GM23248 (cell line): ENCODE results near the gene MRGPRD. TPM values are rescaled to one million over a fixed set of nuclear protein-coding genes. Genes with fewer than 3 reads are reported as not detected.

Experiments used
- DNase-seq: peaks from one replicate; pipeline ENCODE4 v3.0.0-alpha.2; 2015
- H2AFZ ChIP-seq: fragments of 200-600 bp; sonication (generic); 2 replicates; pipeline ENCODE4 v1.6.1; 2016; ENCODE audit warnings: antibody characterized with exemption
- H3F3A ChIP-seq: fragments of 200-600 bp; sonication (generic); 2 replicates; pipeline ENCODE4 v1.6.1; 2016; ENCODE audit warnings: mild to moderate bottlenecking, antibody characterized with exemption, mixed run types; ENCODE audit not compliant: insufficient read depth
- H3K27ac ChIP-seq: fragments of 200-600 bp; sonication (generic); 2 replicates; pipeline ENCODE4 v1.5.1; 2016; ENCODE audit warnings: mild to moderate bottlenecking
- H3K27me3 ChIP-seq: fragments of 200-600 bp; sonication (generic); replicated peaks from 2 replicates; pipeline ENCODE4 v1.6.1; 2016; ENCODE audit warnings: mild to moderate bottlenecking; ENCODE audit not compliant: insufficient read depth
- H3K36me3 ChIP-seq: fragments of 200-600 bp; sonication (generic); 2 replicates; pipeline ENCODE4 v1.6.1; 2016; ENCODE audit warnings: low read depth, mild to moderate bottlenecking
- H3K4me1 ChIP-seq: fragments of 200-600 bp; sonication (generic); 2 replicates; pipeline ENCODE4 v1.6.1; 2016; ENCODE audit warnings: mild to moderate bottlenecking; ENCODE audit not compliant: insufficient read depth
- H3K4me2 ChIP-seq: fragments of 200-600 bp; sonication (generic); one replicate; pipeline ENCODE4 v1.6.1; 2016; ENCODE audit warnings: mild to moderate bottlenecking; ENCODE audit not compliant: unreplicated experiment
- H3K4me3 ChIP-seq: fragments of 200-600 bp; sonication (generic); 2 replicates; pipeline ENCODE4 v1.5.1; 2016; ENCODE audit warnings: mild to moderate bottlenecking
- H3K79me2 ChIP-seq: fragments of 200-600 bp; sonication (generic); 2 replicates; pipeline ENCODE4 v1.6.1; 2016; ENCODE audit warnings: mild to moderate bottlenecking; ENCODE audit not compliant: insufficient read depth
- H3K9ac ChIP-seq: fragments of 200-600 bp; sonication (generic); 2 replicates; pipeline ENCODE4 v1.6.1; 2016; ENCODE audit warnings: mild to moderate bottlenecking
- H3K9me2 ChIP-seq: fragments of 200-600 bp; sonication (generic); 2 replicates; pipeline ENCODE4 v1.6.1; 2016; ENCODE audit warnings: mixed run types, mild to moderate bottlenecking, moderate library complexity; ENCODE audit not compliant: insufficient read depth
- H3K9me3 ChIP-seq: fragments of 200-600 bp; sonication (generic); one replicate; pipeline ENCODE4 v1.6.1; 2017; ENCODE audit warnings: low read depth
- H4K20me1 ChIP-seq: fragments of 200-600 bp; sonication (generic); 2 replicates; pipeline ENCODE4 v1.6.0; 2016; ENCODE audit not compliant: insufficient read depth
- EZH2 ChIP-seq: fragments of 200-600 bp; sonication (generic); IDR thresholded peaks from 2 replicates; pipeline ENCODE4 v1.6.1; 2018; ENCODE audit warnings: antibody characterized with exemption, mild to moderate bottlenecking; ENCODE audit not compliant: insufficient read depth, poor library complexity, severe bottlenecking
- EZH2phosphoT487 ChIP-seq: fragments of 200-600 bp; sonication (generic); IDR thresholded peaks from 2 replicates; pipeline ENCODE4 v1.6.1; 2018; ENCODE audit warnings: antibody characterized with exemption, moderate library complexity, mild to moderate bottlenecking, low read depth; ENCODE audit not compliant: insufficient read depth
- WGBS, 2 experiments: methylation state at CpG; one replicate each; pipeline ENCODE4 v1.1.6; 2015 to 2017; ENCODE audit warnings: low lambda C conversion rate in 2 of 2, low coverage in 1 of 2; ENCODE audit errors: missing lambda C conversion rate in 2 of 2; 5-methylcytosine and 5-hydroxymethylcytosine counted together
- in situ Hi-C: fragments of 300-500 bp; cut with MboI; formaldehyde crosslinking; loops from 2 replicates; pipeline ENCODE4 v1.15.0; 2020
- polyA plus RNA-seq: library from polyadenylated mRNA; unstranded; fragments of >200 nt; fragmentation: Nextera tagmentation; extraction: Ambion mirVana; gene quantifications from 2 replicates; pipeline ENCODE4 v1.2.1, GENCODE V29; 2016
- total RNA-seq: library from RNA; depleted of rRNA; stranded (reverse); fragments of >200 nt; shearing (Covaris generic); gene quantifications from 2 replicates; pipeline ENCODE4 v1.2.3, GENCODE V29; 2014

The MRGPRD gene
- total and polyA plus RNA-seq, 2 experiments from 2014 or later = not detected

- H3K27me3 ChIP-seq = no peaks in the 10 kb centered on the region
- H3K9me2 ChIP-seq = no peaks in the 10 kb centered on the region
- in situ Hi-C loops = no loop called here
- H3K9me3 ChIP-seq = no peaks in the 10 kb centered on the region
- no peaks in the 10 kb centered on the region for H4K20me1 ChIP-seq
- peaks cover 44% of the 10 kb centered on the region for H3K4me1 ChIP-seq
- peak overlapping the region; percentile 64 for H2AFZ ChIP-seq
- H3K9ac ChIP-seq = peak overlapping the region; percentile 90
- no peak for DNase-seq
- peak overlapping the region; percentile 95 for H3K4me2 ChIP-seq
- H3K36me3 ChIP-seq = no peaks in the 10 kb centered on the region
- peaks cover 10% of the 10 kb centered on the region for H3F3A ChIP-seq
- 0 out of 2 replicates have a peak, but pooled peaks cover 11% of the 10 kb centered on the region for H3K79me2 ChIP-seq
- 7 to 8% methylated on average over 9 of the region's 9 CpGs for WGBS, 2 experiments
- no peak for TF ChIP-seq EZH2
- no peak for TF ChIP-seq EZH2phosphoT487
- H3K4me3 ChIP-seq = peak overlapping the region; percentile 76
- H3K27ac ChIP-seq = peak overlapping the region; percentile 97
Measured at GRCh38 chr11:69011624-69012091, 30.9 kb upstream of the MRGPRD start.

GRCh38 chr11:69010964-69011623 is 30.3 kb upstream of the MRGPRD start:
- Histone ChIP-seq H2AFZ (peak overlapping the region; percentile 64), H3K9me2 (no peaks in the 10 kb centered on the region), H3K4me3 (peak overlapping the region; percentile 76), H3K9me3 (no peaks in the 10 kb centered on the region), H3K79me2 (0 out of 2 replicates have a peak, but pooled peaks cover 11% of the 10 kb centered on the region), H3K36me3 (no peaks in the 10 kb centered on the region), H3K4me2 (peak overlapping the region; percentile 95), H3K27me3 (no peaks in the 10 kb centered on the region), H3K4me1 (peaks cover 44% of the 10 kb centered on the region), H3K27ac (peak overlapping the region; percentile 97), H4K20me1 (no peaks in the 10 kb centered on the region), H3F3A (peaks cover 10% of the 10 kb centered on the region), H3K9ac (peak overlapping the region; percentile 90)
- TF ChIP-seq EZH2 = no peak
- no peak for TF ChIP-seq EZH2phosphoT487
- peak; percentile 94 for DNase-seq
- WGBS, 2 experiments = 4% methylated on average over 42 to 43 of the region's 43 CpGs
- in situ Hi-C loops = no loop called here

- Histone ChIP-seq H3K27me3 (no peaks in the 10 kb centered on the region), H3F3A (peaks cover 10% of the 10 kb centered on the region), H3K9ac (peak overlapping the region; percentile 90), H2AFZ (peak overlapping the region; percentile 49; the same call in 1 of the 2 replicates), H3K79me2 (0 out of 2 replicates have a peak, but pooled peaks cover 11% of the 10 kb centered on the region), H3K4me2 (peak overlapping the region; percentile 95), H3K4me3 (peak overlapping the region; percentile 76), H3K9me2 (no peaks in the 10 kb centered on the region), H3K9me3 (no peaks in the 10 kb centered on the region), H3K36me3 (no peaks in the 10 kb centered on the region), H3K27ac (peak overlapping the region; percentile 97), H4K20me1 (no peaks in the 10 kb centered on the region), H3K4me1 (peaks cover 44% of the 10 kb centered on the region)
- in situ Hi-C loops = no loop called here
- no peak for TF ChIP-seq EZH2
- TF ChIP-seq EZH2phosphoT487 = no peak
- DNase-seq = peak; percentile 59
- WGBS, 2 experiments = 12 to 17% methylated on average over 9 of the region's 9 CpGs
Measured at GRCh38 chr11:69010361-69010891, 29.6 kb upstream of the MRGPRD start.

- H3K9ac ChIP-seq = peak overlapping the region; percentile 90
- no peaks in the 10 kb centered on the region for H3K9me2 ChIP-seq
- 0 out of 2 replicates have a peak, but pooled peaks cover 11% of the 10 kb centered on the region for H3K79me2 ChIP-seq
- peak overlapping the region; percentile 97 for H3K27ac ChIP-seq
- DNase-seq = peak; percentile 47
- peak overlapping the region; percentile 95 for H3K4me2 ChIP-seq
- WGBS, 2 experiments = 45 to 66% methylated on average over 10 to 15 of the region's 16 CpGs
- H3K27me3 ChIP-seq = no peaks in the 10 kb centered on the region
- H3K4me1 ChIP-seq = peaks cover 44% of the 10 kb centered on the region
- peaks cover 10% of the 10 kb centered on the region for H3F3A ChIP-seq
- in situ Hi-C loops = no loop called here
- H3K9me3 ChIP-seq = no peaks in the 10 kb centered on the region
- H4K20me1 ChIP-seq = no peaks in the 10 kb centered on the region
- no peak for TF ChIP-seq EZH2
- H2AFZ ChIP-seq = no peak overlapping the region
- no peak overlapping the region for H3K4me3 ChIP-seq
- no peaks in the 10 kb centered on the region for H3K36me3 ChIP-seq
Measured at GRCh38 chr11:69009441-69010211, 28.8 kb upstream of the MRGPRD start.
